ENCODE measurements around the gene TSC2.

TSC2 gene

GRCh38 chr16:2085669-2086068 is 37.9 kb downstream of the TSC2 start:
- DNase-seq (ENCODE audit: extremely low read depth, low read depth) = no peak
- TF ChIP-seq CTCF (IDR thresholded peaks at IDR 0.05; ENCODE audit: low read depth, low read length) = no peak

- no peak for TF ChIP-seq CTCF (IDR thresholded peaks at IDR 0.05; ENCODE audit: low read depth, low read length)
- no peak for DNase-seq (ENCODE audit: extremely low read depth, low read depth)
These were observed 38.4 kb downstream of the TSC2 start for GRCh38 chr16:2086106-2086742.

- no peak for TF ChIP-seq CTCF (IDR thresholded peaks at IDR 0.05; ENCODE audit: low read depth, low read length)
- DNase-seq (ENCODE audit: extremely low read depth, low read depth) = no peak
These were observed 39.3 kb downstream of the TSC2 start for GRCh38 chr16:2086812-2087747.

GRCh38 chr16:2087748-2088631 is 40.2 kb downstream of the TSC2 start:
- no peak for TF ChIP-seq CTCF (IDR thresholded peaks at IDR 0.05; ENCODE audit: low read depth, low read length)
- DNase-seq (ENCODE audit: extremely low read depth, low read depth) = no peak

- DNase-seq (ENCODE audit: extremely low read depth, low read depth) = no peak
- TF ChIP-seq CTCF (IDR thresholded peaks at IDR 0.05; ENCODE audit: low read depth, low read length) = no peak
These were observed 41.1 kb downstream of the TSC2 start for GRCh38 chr16:2088759-2089358.

GRCh38 chr16:2089706-2090480 is 42.1 kb downstream of the TSC2 start:
- no peak for DNase-seq (ENCODE audit: extremely low read depth, low read depth)
- TF ChIP-seq CTCF (IDR thresholded peaks at IDR 0.05; ENCODE audit: low read depth, low read length) = no peak

All from AG09319 (cell line).